SH-SY5Y (cell line): ENCODE measurements around the gene MYT1.

Experiments
- GATA2 ChIP-seq: IDR thresholded peaks from 2 replicates; pipeline ENCODE4 v1.6.1; 2011; ENCODE audit warnings: mild to moderate bottlenecking, low read depth, low read length
- GATA3 ChIP-seq: IDR thresholded peaks from 2 replicates; pipeline ENCODE4 v1.6.1; 2011; ENCODE audit warnings: low read depth, mild to moderate bottlenecking, low read length, moderate library complexity

- TF ChIP-seq GATA2 (no peak), GATA3 (no peak)
Measured at GRCh38 chr20:64166721-64167615, 2.7 kb downstream of the MYT1 start.
